Mucosa of descending colon (tissue), 3 donors: Measurements from ENCODE around the gene TRAK1. TPM values are rescaled to one million over a fixed set of nuclear protein-coding genes. Genes with fewer than 3 reads are reported as not detected.

Source experiments
- ATAC-seq: fragments of 200-7000 bp; cut with Tn5 transposase; one replicate; pipeline ENCODE4 v1.9.1; 2020; ENCODE audit warnings: mild to moderate bottlenecking, moderate library complexity
- DNase-seq, 3 donors: peaks; one replicate each; pipeline ENCODE4 v3.0.0-alpha.2; 2020
- H3K36me3 ChIP-seq: fragments of 200-600 bp; one replicate; pipeline ENCODE4 v1.8.0; 2021; ENCODE audit warnings: low read depth, mild to moderate bottlenecking
- H3K4me1 ChIP-seq: fragments of 200-600 bp; one replicate; pipeline ENCODE4 v1.8.0; 2021; ENCODE audit warnings: low read depth, mild to moderate bottlenecking
- H3K4me3 ChIP-seq: fragments of 200-600 bp; one replicate; pipeline ENCODE4 v1.8.0; 2021; ENCODE audit warnings: mild to moderate bottlenecking
- H3K9me3 ChIP-seq: fragments of 200-600 bp; one replicate; pipeline ENCODE4 v1.8.0; 2021; ENCODE audit warnings: mild to moderate bottlenecking
- CTCF ChIP-seq: fragments of 200-600 bp; IDR thresholded peaks from one replicate; pipeline ENCODE4 v1.8.0; 2022; ENCODE audit warnings: antibody characterized with exemption, mild to moderate bottlenecking
- intact Hi-C, 2 donors: fragments of 100-400 bp; cut with DNase I in 1 of 2; cut with micrococcal nuclease in 1 of 2; formaldehyde crosslinking; loops; one replicate each; pipeline versions ENCODE4 v1.11.0 to v1.11.1; 2022; cut with DNase I, micrococcal nuclease
- total RNA-seq, 3 donors: library from RNA; stranded (reverse); fragmentation: NEBNext Ultra II Directional in 2 of 3; extraction: Animal tissue kit (Norgen Biotek cat#: 25700) in 2 of 3; gene quantifications; one replicate each; pipeline versions ENCODE4 v1.2.1 to v1.2.4, GENCODE V29; 2021 to 2023
- donor health status: DM: no; HTN: no; CAD: no; lungs with moderate emphysema.
- donor health status: DM: no; HTN: no; CAD: no.
- donor health status: DM: no; HTN: yes; CAD: no.

The TRAK1 gene
- total RNA-seq, 3 donors from 2014 or later, result 61.8 to 104 (median 83.4) TPM

- H3K9me3 ChIP-seq, result no peaks in the 10 kb centered on the region
- H3K4me3 ChIP-seq, result no peak overlapping the region
- no peak for TF ChIP-seq CTCF
- no peaks in the 10 kb centered on the region for H3K4me1 ChIP-seq
- ATAC-seq (peak; percentile 12), DNase-seq (no peak)
- H3K36me3 ChIP-seq, result no peaks in the 10 kb centered on the region
- intact Hi-C loops, result no loop called here
Observed at GRCh38 chr3:42229266-42229941, 138.2 kb downstream of the TRAK1 start.

GRCh38 chr3:42229942-42230688 is 139.0 kb downstream of the TRAK1 start:
- Histone ChIP-seq H3K4me1 (no peaks in the 10 kb centered on the region), H3K4me3 (no peak overlapping the region), H3K9me3 (no peaks in the 10 kb centered on the region), H3K36me3 (no peaks in the 10 kb centered on the region)
- DNase-seq, result peak in 1 of 3 donors; percentile 28
- peak; percentile 65 for ATAC-seq
- no peak for TF ChIP-seq CTCF
- intact Hi-C loops, result loop anchor here in 1 of 2 donors (5.0 kb wide), 1 partner anchor 212 kb away; no protein-coding TSS in a partner anchor

- Histone ChIP-seq H3K9me3 (no peaks in the 10 kb centered on the region), H3K4me1 (no peaks in the 10 kb centered on the region), H3K4me3 (no peak overlapping the region), H3K36me3 (no peaks in the 10 kb centered on the region)
- no peak for TF ChIP-seq CTCF
- no peak for ATAC-seq
- intact Hi-C loops, result loop anchor here in 1 of 2 donors (5.0 kb wide), 1 partner anchor 211 kb away; no protein-coding TSS in a partner anchor
- DNase-seq, result no peak
Observed at GRCh38 chr3:42230860-42231259, 139.7 kb downstream of the TRAK1 start.

- no peaks in the 10 kb centered on the region for H3K4me1 ChIP-seq
- no peak for TF ChIP-seq CTCF
- peaks cover 13% of the 10 kb centered on the region for H3K9me3 ChIP-seq
- DNase-seq, result no peak
- no peaks in the 10 kb centered on the region for H3K36me3 ChIP-seq
- ATAC-seq, result no peak
- intact Hi-C loops, result no loop called here
- H3K4me3 ChIP-seq, result no peak overlapping the region
Observed at GRCh38 chr3:42235532-42235931, 144.4 kb downstream of the TRAK1 start.

GRCh38 chr3:42236611-42237010 is 145.5 kb downstream of the TRAK1 start:
- TF ChIP-seq CTCF, result no peak
- intact Hi-C loops, result no loop called here
- ATAC-seq (no peak), DNase-seq (no peak)
- H3K4me3 ChIP-seq, result no peak overlapping the region
- H3K4me1 ChIP-seq, result no peaks in the 10 kb centered on the region
- H3K9me3 ChIP-seq, result peaks cover 13% of the 10 kb centered on the region
- H3K36me3 ChIP-seq, result no peaks in the 10 kb centered on the region
